ENCODE measurements around the gene EMILIN2. TPM values are rescaled to one million over a fixed set of nuclear protein-coding genes. Genes with fewer than 3 reads are reported as not detected.

Gene EMILIN2
- total RNA-seq, 4 donors from 2014 or later: 17.9 to 29.9 (median 22.2) TPM

- peaks cover 35 to 49% of the 10 kb centered on the region in 2 donors for H3K4me1 ChIP-seq
- TF ChIP-seq POLR2A (IDR thresholded peaks at IDR 0.05) (no peak), CTCF (IDR thresholded peaks at IDR 0.05) (no peak)
- no peaks in the 10 kb centered on the region for H3K36me3 ChIP-seq
- H3K27ac ChIP-seq: no peak overlapping the region
- 79 to 87% methylated on average over 3 of the region's 3 CpGs for WGBS, 2 donors
- no peak overlapping the region for H3K4me3 ChIP-seq (replicated peaks in 1 of 3)
- H3K9me3 ChIP-seq: no peaks in the 10 kb centered on the region
- H3K27me3 ChIP-seq: no peaks in the 10 kb centered on the region
- DNase-seq: no peak
- intact Hi-C loops (cut with DNase I): no loop called here
These were observed 116.2 kb downstream of the EMILIN2 start for GRCh38 chr18:2963048-2963447.

GRCh38 chr18:2964361-2965010 is 117.7 kb downstream of the EMILIN2 start:
- intact Hi-C loops (cut with DNase I): no loop called here
- Histone ChIP-seq H3K4me3 (replicated peaks in 1 of 3) (no peak overlapping the region), H3K9me3 (no peaks in the 10 kb centered on the region), H3K27ac (no peak overlapping the region), H3K4me1 (peaks cover 35 to 47% of the 10 kb centered on the region in 2 donors), H3K36me3 (no peaks in the 10 kb centered on the region), H3K27me3 (no peaks in the 10 kb centered on the region)
- TF ChIP-seq CTCF (IDR thresholded peaks at IDR 0.05) (no peak), POLR2A (IDR thresholded peaks at IDR 0.05) (no peak)
- WGBS, 2 donors: 94 to 97% methylated on average over 8 of the region's 8 CpGs
- no peak for DNase-seq

Other genes with a start within 250 kb of the EMILIN2 start
- 100 to 1,000 TPM in 1 of 4 donors, 10 to 100 TPM in 3; 70.7 to 125 (median 76.8) TPM for gene SMCHD1, start 191.3 kb upstream of the EMILIN2 start, total RNA-seq
- gene LPIN2, start 166.1 kb downstream of the EMILIN2 start, total RNA-seq: 10 to 100 TPM; 39.4 to 68.0 (median 47.4) TPM

Measured in thyroid gland (tissue), 4 donors.